NCI-H2107 treated with DMSO at 0.1 percent for 48 hours (cell line): ENCODE measurements around the gene AP4B1.
"Not testable (repeated sequence)": the region's sequence is repeated elsewhere in the genome, so short reads cannot be mapped to it uniquely, and the experiment has no call there.

ENCODE experiments used
- DNase-seq: peaks from one replicate; lab custom pipeline; 2025; ENCODE audit not compliant: unreplicated experiment; lab: John Stamatoyannopoulos, UW

Gene AP4B1

GRCh38 chr1:113904674-113905434 is at the start of gene AP4B1, which contains the start of gene DCLRE1B:
AP4B1 (minus strand) TSS chr1:113904799; CDS start chr1:113904717, 82 bp downstream.
DCLRE1B (plus strand) TSS chr1:113905326; CDS start chr1:113905587, 261 bp downstream.
- DNase-seq = peak; percentile 99

GRCh38 chr1:113951719-113952118 is 47.1 kb upstream of the AP4B1 start:
- DNase-seq = no peak

- no peak for DNase-seq
These were observed 46.3 kb upstream of the AP4B1 start for GRCh38 chr1:113950908-113951307.

- DNase-seq = no peak
These were observed 44.4 kb upstream of the AP4B1 start for GRCh38 chr1:113949007-113949406.

- not testable (repeated sequence) for DNase-seq
These were observed 43.6 kb upstream of the AP4B1 start for GRCh38 chr1:113948151-113948550.

GRCh38 chr1:113947388-113948107 is 42.9 kb upstream of the AP4B1 start:
- no peak for DNase-seq

- no peak for DNase-seq
These were observed 42.2 kb upstream of the AP4B1 start for GRCh38 chr1:113946678-113947387.

GRCh38 chr1:113946112-113946511 is 41.5 kb upstream of the AP4B1 start:
- DNase-seq = no peak

- no peak for DNase-seq
These were observed 40.7 kb upstream of the AP4B1 start for GRCh38 chr1:113945329-113945728.

- no peak for DNase-seq
These were observed 38.6 kb upstream of the AP4B1 start for GRCh38 chr1:113943028-113943811.

- no peak for DNase-seq
These were observed 37.9 kb upstream of the AP4B1 start for GRCh38 chr1:113942527-113942926.

- no peak for DNase-seq
These were observed 36.6 kb upstream of the AP4B1 start for GRCh38 chr1:113941245-113941559.

- DNase-seq = no peak
These were observed 36.0 kb upstream of the AP4B1 start for GRCh38 chr1:113940365-113941244.

GRCh38 chr1:113938192-113938591 is 33.6 kb upstream of the AP4B1 start:
- no peak for DNase-seq

- DNase-seq = no peak
These were observed 32.5 kb upstream of the AP4B1 start for GRCh38 chr1:113937146-113937545.

- no peak for DNase-seq
These were observed 31.4 kb upstream of the AP4B1 start for GRCh38 chr1:113935970-113936369.

- no peak for DNase-seq
These were observed 30.6 kb upstream of the AP4B1 start for GRCh38 chr1:113935176-113935575.

GRCh38 chr1:113934511-113935055 is 30.0 kb upstream of the AP4B1 start:
- no peak for DNase-seq

GRCh38 chr1:113934006-113934405 is 29.4 kb upstream of the AP4B1 start:
- DNase-seq = no peak

GRCh38 chr1:113931451-113931851 is 26.9 kb upstream of the AP4B1 start:
- no peak for DNase-seq
